GM18508 (cell line): ENCODE measurements around the gene GDPGP1.
A peak's percentile ranks its signal among the peaks of the same experiment; 100 is the strongest.

Experiments used
- ATAC-seq: cut with Tn5 transposase; IDR thresholded peaks from one replicate; pipeline ENCODE4 v1.9.1; 2021; ENCODE audit warnings: moderate number of reproducible peaks; ENCODE audit not compliant: insufficient read depth, unreplicated experiment

The GDPGP1 gene

DNA sequence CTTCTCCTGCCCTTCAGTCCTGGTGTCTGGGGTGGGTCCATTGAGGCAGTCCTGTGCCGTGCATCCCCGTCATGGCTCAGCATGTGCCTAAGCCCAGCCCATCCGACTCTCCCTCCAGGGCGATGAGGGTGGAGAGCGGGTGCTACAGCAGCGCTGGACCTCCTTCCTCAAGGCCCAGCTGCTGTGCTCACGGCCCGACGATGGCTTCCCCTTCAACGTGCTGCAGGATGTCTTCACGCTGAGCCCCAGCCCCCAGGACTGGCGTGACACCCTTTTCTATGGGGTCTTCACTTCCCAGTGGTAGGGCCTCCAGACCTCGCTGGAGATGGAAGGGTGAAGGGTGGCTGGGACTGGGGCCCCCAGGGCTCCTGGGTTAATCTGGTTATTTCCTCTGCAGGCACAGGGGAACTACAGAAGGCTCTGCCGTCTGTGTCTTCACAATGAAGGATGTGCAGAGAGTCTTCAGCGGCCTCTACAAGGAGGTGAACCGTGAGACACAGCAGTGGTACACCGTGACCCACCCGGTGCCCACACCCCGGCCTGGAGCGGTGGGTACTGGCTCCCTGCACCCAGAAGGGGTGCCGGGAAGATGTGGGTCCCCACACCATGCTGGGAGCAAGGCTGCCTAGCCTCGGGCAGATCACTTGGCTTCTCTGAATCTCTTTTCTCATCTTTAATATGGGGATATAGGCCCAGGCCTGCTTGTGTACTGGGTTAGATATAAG is 10.4 kb upstream of the GDPGP1 start:
- no peak for ATAC-seq

DNA sequence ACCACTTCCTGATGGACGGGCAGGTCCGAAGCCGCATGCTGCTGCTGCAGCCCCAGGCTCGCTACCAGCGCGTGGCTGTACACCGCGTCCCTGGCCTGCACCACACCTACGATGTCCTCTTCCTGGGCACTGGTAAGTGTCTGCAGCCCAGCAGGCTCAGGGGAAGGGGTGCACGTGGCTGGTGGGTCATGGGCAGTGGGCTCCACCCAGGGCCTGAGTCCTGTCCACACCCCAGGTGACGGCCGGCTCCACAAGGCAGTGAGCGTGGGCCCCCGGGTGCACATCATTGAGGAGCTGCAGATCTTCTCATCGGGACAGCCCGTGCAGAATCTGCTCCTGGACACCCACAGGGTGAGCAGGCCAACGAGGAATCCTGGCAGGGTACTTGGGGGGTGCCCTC is 9.0 kb upstream of the GDPGP1 start:
- ATAC-seq: no peak

DNA sequence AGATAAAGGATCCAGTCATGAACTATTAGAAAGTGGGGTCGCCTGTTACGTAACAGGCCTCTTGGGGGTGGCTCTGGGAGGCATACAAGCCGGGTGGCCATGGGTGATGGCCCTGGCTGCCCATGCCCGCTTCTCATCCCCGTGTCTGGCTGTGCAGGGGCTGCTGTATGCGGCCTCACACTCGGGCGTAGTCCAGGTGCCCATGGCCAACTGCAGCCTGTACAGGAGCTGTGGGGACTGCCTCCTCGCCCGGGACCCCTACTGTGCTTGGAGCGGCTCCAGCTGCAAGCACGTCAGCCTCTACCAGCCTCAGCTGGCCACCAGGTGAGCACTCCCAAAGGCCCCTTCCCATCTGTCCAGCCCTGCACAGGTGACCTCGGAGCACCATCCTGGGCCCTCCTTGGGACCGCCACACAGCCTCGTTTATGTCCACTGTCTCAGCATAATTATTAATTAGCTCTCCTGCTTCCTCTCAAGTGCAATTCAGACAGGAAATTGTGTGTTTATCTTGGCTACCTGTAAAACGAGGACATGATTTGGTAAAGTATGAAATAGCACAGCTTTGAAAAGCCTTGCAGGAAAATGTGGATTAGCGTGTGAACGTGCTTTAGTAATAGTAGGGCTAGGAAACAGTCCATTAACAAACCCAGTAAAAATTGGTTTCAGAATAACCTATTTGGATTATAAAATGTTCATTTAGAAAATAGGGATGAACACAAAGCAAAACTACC is 8.3 kb upstream of the GDPGP1 start:
- no peak for ATAC-seq

DNA sequence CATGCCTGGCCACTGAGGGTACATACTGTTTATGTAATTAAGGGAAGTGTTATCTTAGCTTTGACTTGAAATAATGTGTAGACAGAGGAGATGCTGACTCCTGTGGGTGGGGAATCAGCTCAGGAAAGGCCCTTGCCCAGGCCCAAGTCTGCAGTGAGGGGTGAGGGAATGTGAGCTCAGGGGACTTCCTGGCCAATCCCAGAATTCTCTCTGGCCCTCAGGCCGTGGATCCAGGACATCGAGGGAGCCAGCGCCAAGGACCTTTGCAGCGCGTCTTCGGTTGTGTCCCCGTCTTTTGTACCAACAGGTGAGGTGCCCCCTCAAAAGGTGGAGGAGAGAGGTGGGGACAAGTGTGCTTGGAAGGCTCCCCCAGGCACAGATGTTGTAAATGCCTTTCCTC is 6.7 kb upstream of the GDPGP1 start:
- ATAC-seq: no peak

DNA sequence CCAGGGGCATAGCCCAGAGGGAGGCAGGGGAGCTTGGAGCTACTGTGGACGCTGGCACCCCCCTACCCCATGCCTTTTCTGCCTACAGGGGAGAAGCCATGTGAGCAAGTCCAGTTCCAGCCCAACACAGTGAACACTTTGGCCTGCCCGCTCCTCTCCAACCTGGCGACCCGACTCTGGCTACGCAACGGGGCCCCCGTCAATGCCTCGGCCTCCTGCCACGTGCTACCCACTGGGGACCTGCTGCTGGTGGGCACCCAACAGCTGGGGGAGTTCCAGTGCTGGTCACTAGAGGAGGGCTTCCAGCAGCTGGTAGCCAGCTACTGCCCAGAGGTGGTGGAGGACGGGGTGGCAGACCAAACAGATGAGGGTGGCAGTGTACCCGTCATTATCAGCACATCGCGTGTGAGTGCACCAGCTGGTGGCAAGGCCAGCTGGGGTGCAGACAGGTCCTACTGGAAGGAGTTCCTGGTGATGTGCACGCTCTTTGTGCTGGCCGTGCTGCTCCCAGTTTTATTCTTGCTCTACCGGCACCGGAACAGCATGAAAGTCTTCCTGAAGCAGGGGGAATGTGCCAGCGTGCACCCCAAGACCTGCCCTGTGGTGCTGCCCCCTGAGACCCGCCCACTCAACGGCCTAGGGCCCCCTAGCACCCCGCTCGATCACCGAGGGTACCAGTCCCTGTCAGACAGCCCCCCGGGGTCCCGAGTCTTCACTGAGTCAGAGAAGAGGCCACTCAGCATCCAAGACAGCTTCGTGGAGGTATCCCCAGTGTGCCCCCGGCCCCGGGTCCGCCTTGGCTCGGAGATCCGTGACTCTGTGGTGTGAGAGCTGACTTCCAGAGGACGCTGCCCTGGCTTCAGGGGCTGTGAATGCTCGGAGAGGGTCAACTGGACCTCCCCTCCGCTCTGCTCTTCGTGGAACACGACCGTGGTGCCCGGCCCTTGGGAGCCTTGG is 5.9 kb upstream of the GDPGP1 start:
- ATAC-seq: no peak

DNA sequence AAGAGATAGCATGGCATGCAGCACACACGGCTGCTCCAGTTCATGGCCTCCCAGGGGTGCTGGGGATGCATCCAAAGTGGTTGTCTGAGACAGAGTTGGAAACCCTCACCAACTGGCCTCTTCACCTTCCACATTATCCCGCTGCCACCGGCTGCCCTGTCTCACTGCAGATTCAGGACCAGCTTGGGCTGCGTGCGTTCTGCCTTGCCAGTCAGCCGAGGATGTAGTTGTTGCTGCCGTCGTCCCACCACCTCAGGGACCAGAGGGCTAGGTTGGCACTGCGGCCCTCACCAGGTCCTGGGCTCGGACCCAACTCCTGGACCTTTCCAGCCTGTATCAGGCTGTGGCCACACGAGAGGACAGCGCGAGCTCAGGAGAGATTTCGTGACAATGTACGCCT is 5.0 kb upstream of the GDPGP1 start:
- ATAC-seq: no peak

DNA sequence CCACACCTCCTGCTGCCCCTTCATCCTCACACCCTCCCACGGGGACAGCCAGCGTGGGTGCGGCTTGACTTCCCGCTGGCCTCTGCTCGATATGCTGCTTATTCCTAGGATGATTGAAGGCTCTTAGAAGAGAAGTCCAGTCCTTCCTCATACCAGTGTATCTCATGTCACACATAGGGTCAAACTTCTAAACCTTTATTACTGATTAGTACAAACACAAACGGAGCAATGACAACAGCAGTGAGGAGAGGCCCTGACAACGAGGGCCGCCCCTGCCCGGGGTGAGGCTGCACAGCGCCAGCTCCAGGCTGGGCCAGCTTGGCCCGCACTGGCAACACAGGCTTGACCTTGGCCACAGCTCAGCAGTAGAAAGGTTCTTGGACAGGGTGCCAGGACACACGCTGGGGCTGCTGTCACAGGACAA is 3.9 kb upstream of the GDPGP1 start:
- no peak for ATAC-seq

GRCh38 chr15:90230610-90231009 is 3.4 kb upstream of the GDPGP1 start:
- ATAC-seq: no peak

- ATAC-seq: no peak
These were observed 2.7 kb upstream of the GDPGP1 start for GRCh38 chr15:90231028-90232017.

DNA sequence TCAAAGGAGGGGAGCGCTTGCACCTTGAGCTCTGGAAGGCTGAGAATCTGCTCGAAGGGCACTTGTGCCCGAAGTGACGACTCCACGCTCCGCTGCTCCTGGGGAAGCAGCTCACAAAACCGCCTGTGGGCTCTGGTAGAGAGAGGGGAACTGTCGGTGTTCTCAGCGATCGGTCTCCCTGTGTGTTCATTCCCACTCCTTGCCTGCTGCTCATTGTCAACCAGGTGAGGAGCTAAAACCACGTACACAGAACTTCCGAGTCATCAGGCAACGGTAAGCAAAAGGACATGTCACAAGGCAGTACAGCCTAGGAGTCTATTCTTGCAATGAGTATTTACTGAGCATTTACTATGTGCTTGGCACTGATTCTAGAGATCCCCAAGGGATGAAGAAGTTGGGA is 1.8 kb upstream of the GDPGP1 start:
- ATAC-seq: no peak

DNA sequence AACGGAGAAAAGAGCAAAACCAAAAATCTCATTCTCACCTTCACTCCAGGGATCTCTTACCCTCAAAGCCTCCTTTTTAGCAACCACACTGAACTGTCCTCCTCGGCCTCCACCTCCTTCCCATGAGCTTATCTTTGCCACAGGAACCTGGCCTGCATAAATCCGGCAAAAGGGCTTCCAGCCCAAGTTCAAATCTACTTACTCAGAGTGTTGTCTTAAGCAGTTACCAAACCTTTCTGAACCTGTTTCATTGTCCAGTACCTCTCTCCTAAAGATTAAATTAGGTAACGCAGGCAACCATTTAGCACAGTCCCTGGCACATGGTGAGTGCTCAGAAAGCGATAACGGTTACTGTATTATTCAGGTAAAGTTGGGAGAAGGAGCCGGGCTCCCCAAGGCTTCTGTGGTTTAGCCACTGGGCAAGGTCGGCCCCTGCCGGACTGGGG is 1.0 kb upstream of the GDPGP1 start:
- no peak for ATAC-seq

- peak; percentile 42 for ATAC-seq
These were observed 468 bp upstream of the GDPGP1 start, which contains the start of gene CIB1 for GRCh38 chr15:90233387-90234095. TSS of gene CIB1 (minus strand) at chr15:90233941. CDS start at chr15:90233885, 56 bp downstream.

- ATAC-seq: no peak
These were observed 5.4 kb downstream of the GDPGP1 start for GRCh38 chr15:90239371-90239770.

- ATAC-seq: no peak
These were observed 6.8 kb downstream of the GDPGP1 start for GRCh38 chr15:90240856-90241255.

GRCh38 chr15:90241343-90242192 is 7.6 kb downstream of the GDPGP1 start:
- no peak for ATAC-seq

GRCh38 chr15:90243943-90244639 is 10.1 kb downstream of the GDPGP1 start:
- ATAC-seq: no peak

DNA sequence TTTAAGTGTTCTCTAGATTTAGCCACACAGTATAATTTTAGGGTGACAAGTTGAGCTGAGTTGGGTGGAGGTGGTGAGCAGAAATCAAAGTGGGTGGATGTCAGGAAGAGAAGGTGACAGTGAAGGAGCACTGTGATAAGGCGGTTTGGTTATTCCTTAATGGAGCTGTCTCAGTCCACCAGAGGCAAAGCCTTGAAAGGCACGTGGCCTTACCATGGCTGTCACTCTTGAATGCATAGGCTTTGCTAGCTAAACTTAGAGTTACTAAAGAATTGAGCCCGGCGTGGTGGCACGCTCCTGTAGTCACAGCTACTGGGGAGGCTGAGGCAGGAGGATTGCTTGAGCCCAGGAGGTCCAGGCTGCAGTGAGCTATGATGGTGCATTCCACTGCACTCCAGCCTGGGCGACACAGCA is 14.8 kb downstream of the GDPGP1 start:
- ATAC-seq: no peak
